NCI-H774 (cell line): ENCODE results near the gene PRDM10.

Experiments used
- DNase-seq: peaks from one replicate; lab custom pipeline; 2025; lab: John Stamatoyannopoulos, UW

PRDM10 gene

GRCh38 chr11:129945373-129945772 is 57.3 kb downstream of the PRDM10 start:
- DNase-seq = no peak

GRCh38 chr11:129944696-129945095 is 57.9 kb downstream of the PRDM10 start:
- DNase-seq = no peak

GRCh38 chr11:129943036-129943435 is 59.6 kb downstream of the PRDM10 start:
- DNase-seq = no peak

- DNase-seq = no peak
Observed at GRCh38 chr11:129939510-129939909, 63.1 kb downstream of the PRDM10 start.

GRCh38 chr11:129938764-129939163 is 63.9 kb downstream of the PRDM10 start:
- DNase-seq = no peak

- no peak for DNase-seq
Observed at GRCh38 chr11:129937592-129938238, 64.9 kb downstream of the PRDM10 start.

- DNase-seq = no peak
Observed at GRCh38 chr11:129935723-129936122, 66.9 kb downstream of the PRDM10 start.

GRCh38 chr11:129933891-129934290 is 68.7 kb downstream of the PRDM10 start:
- no peak for DNase-seq

- no peak for DNase-seq
Observed at GRCh38 chr11:129933262-129933661, 69.4 kb downstream of the PRDM10 start.

- DNase-seq = no peak
Observed at GRCh38 chr11:129932381-129933067, 70.1 kb downstream of the PRDM10 start.

GRCh38 chr11:129930743-129931142 is 71.9 kb downstream of the PRDM10 start:
- no peak for DNase-seq

- no peak for DNase-seq
Observed at GRCh38 chr11:129930296-129930695, 72.3 kb downstream of the PRDM10 start.

- no peak for DNase-seq
Observed at GRCh38 chr11:129929721-129930120, 72.9 kb downstream of the PRDM10 start.

- DNase-seq = no peak
Observed at GRCh38 chr11:129928923-129929692, 73.5 kb downstream of the PRDM10 start.

GRCh38 chr11:129922674-129923073 is 80.0 kb downstream of the PRDM10 start:
- DNase-seq = no peak

- no peak for DNase-seq
Observed at GRCh38 chr11:129918361-129918760, 84.3 kb downstream of the PRDM10 start.

- DNase-seq = no peak
Observed at GRCh38 chr11:129917231-129917630, 85.4 kb downstream of the PRDM10 start.

- DNase-seq = no peak
Observed at GRCh38 chr11:129911298-129911697, 91.3 kb downstream of the PRDM10 start.

- no peak for DNase-seq
Observed at GRCh38 chr11:129910360-129910759, 92.3 kb downstream of the PRDM10 start.

GRCh38 chr11:129905402-129905801 is 97.2 kb downstream of the PRDM10 start:
- no peak for DNase-seq

- no peak for DNase-seq
Observed at GRCh38 chr11:129896062-129896461, 106.6 kb downstream of the PRDM10 start.

- DNase-seq = peak; percentile 81
Observed at GRCh38 chr11:129895126-129896041, 107.3 kb downstream of the PRDM10 start, which contains the start of gene NFRKB. TSS of gene NFRKB (minus strand) at chr11:129895578. CDS start at chr11:129892849, 2,729 bp downstream.
